ENCODE data around the gene AIP. TPM values are rescaled to one million over a fixed set of nuclear protein-coding genes. Genes with fewer than 3 reads are reported as not detected.

AIP gene
- total and polyA plus RNA-seq, 9 of the 15 experiments (the other 6 are each of a cell fraction or from before 2014, with no cell fraction given) = 5.2 to 92.5 (median 52.7) TPM

DNA sequence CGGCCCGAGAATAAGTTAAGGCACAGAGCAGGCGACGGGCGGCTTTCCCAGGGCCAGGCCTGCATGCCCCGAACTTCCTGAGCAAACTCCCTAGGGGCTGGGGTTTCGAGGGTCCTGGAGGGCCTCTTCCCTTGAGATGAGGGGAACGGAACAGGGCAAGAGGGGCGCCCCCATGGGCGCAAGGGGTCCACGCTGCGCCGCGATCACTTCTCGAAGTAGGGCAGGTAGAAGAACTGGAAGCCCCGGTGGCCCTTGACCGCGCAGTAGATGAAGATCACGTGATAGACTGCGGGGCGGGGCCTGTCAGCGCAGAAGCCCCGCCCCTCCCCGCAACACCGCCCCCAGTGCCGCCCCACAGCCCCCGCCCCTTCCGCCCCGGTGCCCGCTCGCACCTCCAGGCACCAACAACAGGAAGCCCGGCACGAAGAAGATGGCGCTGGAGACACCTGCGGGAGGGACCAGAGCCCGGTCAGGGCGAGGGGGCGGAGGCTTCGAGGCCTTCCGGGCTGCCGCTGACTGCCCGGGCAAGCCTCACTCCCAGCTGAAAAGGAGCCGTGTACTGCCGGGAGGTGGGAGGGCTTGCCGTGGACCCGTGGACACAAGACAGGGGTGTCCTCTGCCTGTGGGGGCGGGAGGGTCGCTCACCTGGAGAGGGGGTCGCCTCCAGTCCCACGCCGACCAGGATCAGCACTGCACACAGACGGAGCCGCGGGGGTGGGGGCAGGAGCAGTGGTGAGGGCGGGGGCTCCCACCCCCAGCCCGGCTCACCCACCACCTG is 18.2 kb upstream of the AIP start (continued):
- TF ChIP-seq, protein P1, sequence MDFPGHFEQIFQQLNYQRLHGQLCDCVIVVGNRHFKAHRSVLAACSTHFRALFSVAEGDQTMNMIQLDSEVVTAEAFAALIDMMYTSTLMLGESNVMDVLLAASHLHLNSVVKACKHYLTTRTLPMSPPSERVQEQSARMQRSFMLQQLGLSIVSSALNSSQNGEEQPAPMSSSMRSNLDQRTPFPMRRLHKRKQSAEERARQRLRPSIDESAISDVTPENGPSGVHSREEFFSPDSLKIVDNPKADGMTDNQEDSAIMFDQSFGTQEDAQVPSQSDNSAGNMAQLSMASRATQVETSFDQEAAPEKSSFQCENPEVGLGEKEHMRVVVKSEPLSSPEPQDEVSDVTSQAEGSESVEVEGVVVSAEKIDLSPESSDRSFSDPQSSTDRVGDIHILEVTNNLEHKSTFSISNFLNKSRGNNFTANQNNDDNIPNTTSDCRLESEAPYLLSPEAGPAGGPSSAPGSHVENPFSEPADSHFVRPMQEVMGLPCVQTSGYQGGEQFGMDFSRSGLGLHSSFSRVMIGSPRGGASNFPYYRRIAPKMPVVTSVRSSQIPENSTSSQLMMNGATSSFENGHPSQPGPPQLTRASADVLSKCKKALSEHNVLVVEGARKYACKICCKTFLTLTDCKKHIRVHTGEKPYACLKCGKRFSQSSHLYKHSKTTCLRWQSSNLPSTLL (IDR thresholded peaks at IDR 0.05) = no peak
- TF ChIP-seq MAZ (CRISPR knock-in tag; conservative IDR thresholded peaks at IDR 0.05 in 1 of 2, IDR thresholded peaks at IDR 0.05 in 1 of 2) (peak in 1 of 2 experiments; percentile 42; a peak in 1 of 4 replicates), POLR2AphosphoS2 (IDR thresholded peaks at IDR 0.05; ENCODE audit: low read length) (no peak; the same call in 1 of the 2 replicates), BACH1 (tag; IDR thresholded peaks at IDR 0.05) (no peak), USF1 (CRISPR knock-in tag; IDR thresholded peaks at IDR 0.05) (peak; percentile 74), KAT8 (IDR thresholded peaks at IDR 0.05; ENCODE audit: low read depth) (no peak), EP300 (IDR thresholded peaks at IDR 0.05; ENCODE audit: low read length) (no peak), DLX4 (CRISPR knock-in tag; IDR thresholded peaks at IDR 0.05) (0 out of 2 replicates have a peak, but pooled peaks have one; percentile 31), ZNF785 (CRISPR knock-in tag; IDR thresholded peaks at IDR 0.05) (no peak), ZNF57 (CRISPR knock-in tag; IDR thresholded peaks at IDR 0.05) (no peak), PML (IDR thresholded peaks at IDR 0.05; ENCODE audit: low read length) (no peak), ZNF507 (tag; conservative IDR thresholded peaks at IDR 0.05) (no peak), KDM4B (IDR thresholded peaks at IDR 0.05; ENCODE audit: borderline replicate concordance in 2 of 2, low read depth in 1 of 2) (peak in 1 of 2 experiments; percentile 61; a peak in 1 of 4 replicates), PBX2 (CRISPR knock-in tag; IDR thresholded peaks at IDR 0.05; ENCODE audit: low read depth) (no peak), PBX2 (tag; conservative IDR thresholded peaks at IDR 0.05; ENCODE audit: low read depth) (no peak), NCOA2 (IDR thresholded peaks at IDR 0.05; ENCODE audit: partially characterized antibody in 2 of 2) (no peak), ZNF133 (CRISPR knock-in tag; IDR thresholded peaks at IDR 0.05) (no peak), RB1 (IDR thresholded peaks at IDR 0.05; ENCODE audit: low read depth) (no peak)
- TF ChIP-seq, protein P2, sequence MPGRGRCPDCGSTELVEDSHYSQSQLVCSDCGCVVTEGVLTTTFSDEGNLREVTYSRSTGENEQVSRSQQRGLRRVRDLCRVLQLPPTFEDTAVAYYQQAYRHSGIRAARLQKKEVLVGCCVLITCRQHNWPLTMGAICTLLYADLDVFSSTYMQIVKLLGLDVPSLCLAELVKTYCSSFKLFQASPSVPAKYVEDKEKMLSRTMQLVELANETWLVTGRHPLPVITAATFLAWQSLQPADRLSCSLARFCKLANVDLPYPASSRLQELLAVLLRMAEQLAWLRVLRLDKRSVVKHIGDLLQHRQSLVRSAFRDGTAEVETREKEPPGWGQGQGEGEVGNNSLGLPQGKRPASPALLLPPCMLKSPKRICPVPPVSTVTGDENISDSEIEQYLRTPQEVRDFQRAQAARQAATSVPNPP (IDR thresholded peaks at IDR 0.05; ENCODE audit: borderline replicate concordance, insufficient read depth, insufficient read length) = no peak
- TF ChIP-seq, protein P3, sequence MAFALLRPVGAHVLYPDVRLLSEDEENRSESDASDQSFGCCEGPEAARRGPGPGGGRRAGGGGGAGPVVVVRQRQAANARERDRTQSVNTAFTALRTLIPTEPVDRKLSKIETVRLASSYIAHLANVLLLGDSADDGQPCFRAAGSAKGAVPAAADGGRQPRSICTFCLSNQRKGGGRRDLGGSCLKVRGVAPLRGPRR (CRISPR knock-in tag; IDR thresholded peaks at IDR 0.05) = no peak

All from K562 (cell line).